HCT116 (cell line): ENCODE data around the gene KCNMB2. TPM values are rescaled to one million over a fixed set of nuclear protein-coding genes. Genes with fewer than 3 reads are reported as not detected.
"Not testable (repeated sequence)": the region's sequence is repeated elsewhere in the genome, so short reads cannot be mapped to it uniquely, and the experiment has no call there.

ENCODE experiments used
- ATAC-seq: fragments of 200-7000 bp; cut with Tn5 transposase; 2 replicates; pipeline ENCODE4 v1.9.1; 2020; ENCODE audit warnings: mild to moderate bottlenecking, moderate library complexity
- BruUV-seq: library from RNA; stranded (reverse); fragments of 400-500 nt; replicated peaks from 2 replicates; lab custom pipeline; 2021; lab: Mats Ljungman, UMichigan
- CTCF ChIA-PET: fragments of 300-600 bp; sonication (Branson Sonifier 250); formaldehyde crosslinking; loops from one replicate; lab custom pipeline; 2021; ENCODE audit warnings: antibody characterized with exemption; lab: Charles Lee
- POLR2A ChIA-PET: fragments of 300-600, 350-600 bp; sonication (Branson Sonifier 250); formaldehyde crosslinking; loops from one replicate; lab custom pipeline; 2021; ENCODE audit warnings: antibody characterized with exemption; lab: Charles Lee
- RAD21 ChIA-PET, 2 experiments: fragments of 300-600 bp; sonication (Branson Sonifier 250); formaldehyde crosslinking; loops; one replicate each; lab custom pipeline; 2023; ENCODE audit warnings: low total read pairs in 2 of 2; ENCODE audit not compliant: uncharacterized antibody in 2 of 2, unreplicated experiment in 2 of 2, low non-redundant PET in 1 of 2; lab: Charles Lee
- DNase-seq: peaks from one replicate; pipeline ENCODE4 v3.0.0-alpha.2; 2010; ENCODE audit warnings: low read depth, low spot score
- H2AFZ ChIP-seq: fragments of 200-600 bp; shearing (Covaris generic), sonication (generic); 2 replicates; pipeline ENCODE4 v1.6.1; 2017; ENCODE audit warnings: low read depth, mixed run types, mixed read lengths, antibody characterized with exemption, low read length; ENCODE audit not compliant: poor library complexity, severe bottlenecking
- H3K27ac ChIP-seq: 2 replicates; pipeline ENCODE4 v1.5.1; 2012; ENCODE audit warnings: low read depth, low read length
- H3K27me3 ChIP-seq: fragments of 200-600 bp; sonication (generic); 2 replicates; pipeline ENCODE4 v1.6.1; 2016; ENCODE audit warnings: mixed run types, low read length, mixed read lengths; ENCODE audit not compliant: insufficient read depth
- H3K36me3 ChIP-seq, 2 experiments: fragments of 200-500 bp in 1 of 2; fragments of 200-600 bp in 1 of 2; sonication (Bioruptor generic) in 1 of 2; sonication (generic) in 1 of 2; 2 replicates each; pipeline versions ENCODE4 v1.5.1 to v1.6.1; 2014 to 2016; ENCODE audit warnings: low read length in 2 of 2, inconsistent platforms in 1 of 2, mixed read lengths in 1 of 2, mixed run types in 1 of 2; ENCODE audit not compliant: insufficient read depth in 2 of 2, control insufficient read depth in 1 of 2
- H3K4me1 ChIP-seq, 2 experiments: fragments of 200-600 bp in 1 of 2; sonication (generic) in 1 of 2; 2 replicates each; pipeline versions ENCODE4 v1.5.1 to v1.6.1; 2012 to 2017; ENCODE audit warnings: low read length in 2 of 2, inconsistent platforms in 1 of 2, mild to moderate bottlenecking in 1 of 2, mixed read lengths in 1 of 2, mixed run types in 1 of 2, moderate library complexity in 1 of 2; ENCODE audit not compliant: insufficient read depth in 2 of 2, control insufficient read depth in 1 of 2
- H3K4me2 ChIP-seq: fragments of 200-600 bp; sonication (generic); 2 replicates; pipeline ENCODE4 v1.6.1; 2017; ENCODE audit warnings: mixed run types, low read length, mixed read lengths
- H3K4me3 ChIP-seq, 2 experiments: fragments of 200-600 bp in 1 of 2; sonication (generic) in 1 of 2; replicated peaks in 1 of 2; 2 replicates each; pipeline ENCODE4 v1.5.1; 2011 to 2016; ENCODE audit warnings: low read length in 2 of 2, control low read depth in 1 of 2, low read depth in 1 of 2, mild to moderate bottlenecking in 1 of 2, mixed read lengths in 1 of 2, mixed run types in 1 of 2
- H3K79me2 ChIP-seq: fragments of 200-600 bp; sonication (generic); 2 replicates; pipeline ENCODE4 v1.6.1; 2017; ENCODE audit warnings: mild to moderate bottlenecking, mixed run types, low read length, moderate library complexity, mixed read lengths; ENCODE audit not compliant: insufficient read depth
- H3K9ac ChIP-seq: fragments of 200-600 bp; sonication (generic); 2 replicates; pipeline ENCODE4 v1.6.1; 2016; ENCODE audit warnings: low read length, mixed read lengths
- H3K9me2 ChIP-seq: fragments of 200-600 bp; sonication (generic), shearing (Covaris generic); 2 replicates; pipeline ENCODE4 v1.6.1; 2017; ENCODE audit warnings: mixed run types, mild to moderate bottlenecking, moderate library complexity; ENCODE audit not compliant: insufficient read depth
- H3K9me3 ChIP-seq, 2 experiments: fragments of 200-500 bp in 1 of 2; fragments of 200-600 bp in 1 of 2; sonication (Bioruptor generic) in 1 of 2; sonication (generic) in 1 of 2; 2 replicates each; pipeline ENCODE4 v1.6.1; 2014 to 2017; ENCODE audit warnings: low read length in 2 of 2, mixed read lengths in 2 of 2, inconsistent platforms in 1 of 2, low read depth in 1 of 2, mild to moderate bottlenecking in 1 of 2, mixed run types in 1 of 2, moderate library complexity in 1 of 2; ENCODE audit not compliant: control insufficient read depth in 1 of 2, insufficient read depth in 1 of 2
- H4K20me1 ChIP-seq: fragments of 200-600 bp; sonication (generic), shearing (Covaris generic); 2 replicates; pipeline ENCODE4 v1.6.1; 2017; ENCODE audit warnings: mixed run types, mild to moderate bottlenecking, moderate library complexity; ENCODE audit not compliant: insufficient read depth
- JUND ChIP-seq: IDR thresholded peaks from 2 replicates; pipeline ENCODE4 v1.6.1; 2012
- RAD21 ChIP-seq: IDR thresholded peaks from 2 replicates; pipeline ENCODE4 v1.6.1; 2012; ENCODE audit warnings: low read depth, mild to moderate bottlenecking
- intact Hi-C: fragments of 100-400 bp; cut with micrococcal nuclease; formaldehyde crosslinking; loops from 2 replicates; pipeline ENCODE4 v1.10.0; 2022
- total RNA-seq: library from RNA; stranded (reverse); gene quantifications from one replicate; pipeline ENCODE4 v1.2.1, GENCODE V29; 2021; ENCODE audit not compliant: unreplicated experiment

The KCNMB2 gene
- total RNA-seq, 1 experiment from 2014 or later, result not detected

DNA sequence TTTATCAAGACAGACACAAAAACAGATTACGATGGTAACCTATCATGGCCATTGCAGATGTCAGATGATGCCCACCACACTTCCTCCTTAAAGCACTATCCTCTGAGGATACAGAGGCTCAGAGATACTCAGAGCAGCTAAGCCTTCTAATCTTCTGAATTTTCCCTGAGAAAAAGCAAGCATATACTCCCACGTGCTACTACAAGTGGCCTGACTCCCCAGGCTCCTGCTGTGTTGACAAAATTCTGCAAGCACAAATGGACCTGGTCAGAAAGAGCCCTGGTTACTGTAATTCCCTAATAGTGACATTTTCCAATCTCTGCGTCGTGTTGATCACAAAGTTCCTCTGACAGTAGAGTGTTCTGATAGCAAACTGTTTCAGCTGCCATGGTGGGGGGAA, 207.1 kb downstream of the KCNMB2 start:
- TF ChIP-seq JUND, result no peak
- DNase-seq (no peak), ATAC-seq (no peak)
- H2AFZ ChIP-seq, result no peak overlapping the region
- no peaks in the 10 kb centered on the region for H3K9me3 ChIP-seq
- BruUV-seq, result no TSS peak
- ChIA-PET CTCF (no interaction called here), POLR2A (no interaction called here), RAD21 (no interaction called here)
- H3K4me1 ChIP-seq, result no peaks in the 10 kb centered on the region
- H3K27ac ChIP-seq, result no peak overlapping the region
- no peaks in the 10 kb centered on the region for H3K36me3 ChIP-seq
- no peaks in the 10 kb centered on the region for H3K79me2 ChIP-seq
- H3K4me3 ChIP-seq, result no peak overlapping the region
- no peak overlapping the region for H3K9ac ChIP-seq
- intact Hi-C loops, result no loop called here
- H3K9me2 ChIP-seq, result no peaks in the 10 kb centered on the region
- no peaks in the 10 kb centered on the region for H3K27me3 ChIP-seq
- H3K4me2 ChIP-seq, result no peak overlapping the region
- no peaks in the 10 kb centered on the region for H4K20me1 ChIP-seq

DNA sequence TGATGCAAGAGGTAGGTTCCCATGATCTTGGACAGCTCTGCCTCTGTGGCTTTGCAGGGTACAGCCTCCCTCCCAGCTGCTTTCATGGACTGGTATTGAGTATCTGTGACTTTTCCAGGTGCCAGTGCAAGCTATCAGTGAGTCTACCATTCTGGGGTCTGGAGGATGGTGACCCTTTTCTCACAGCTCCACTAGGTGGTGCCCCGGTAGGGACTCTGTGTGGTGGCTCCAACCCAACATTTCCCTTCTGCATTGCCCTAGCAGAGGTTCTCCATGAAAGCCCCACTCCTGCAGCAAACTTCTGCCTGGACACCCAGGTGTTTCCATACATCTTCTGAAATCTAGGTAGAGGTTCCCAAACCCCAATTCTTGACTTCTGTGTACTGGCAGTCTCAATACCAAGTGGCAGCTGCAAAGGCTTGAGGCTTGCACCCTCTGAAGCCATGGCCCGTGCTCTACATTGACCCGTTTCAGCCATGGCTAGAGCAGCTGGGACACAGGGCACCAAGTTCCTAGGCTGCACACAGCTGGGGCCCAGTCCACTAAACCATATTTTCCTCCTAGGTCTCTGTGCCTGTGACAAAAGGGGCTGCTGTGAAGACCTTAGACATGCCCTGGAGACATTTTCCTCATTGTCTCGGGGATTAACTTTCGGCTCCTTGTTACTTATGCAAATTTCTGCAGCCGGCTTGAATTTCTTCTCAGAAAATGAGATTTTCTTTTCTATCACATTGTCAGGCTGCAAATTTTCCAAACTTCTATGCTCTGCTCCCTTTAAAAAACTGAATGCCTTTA, 209.8 kb downstream of the KCNMB2 start:
- H3K27me3 ChIP-seq, H3K27ac ChIP-seq, H3K9me2 ChIP-seq, H3K36me3 ChIP-seq, H3K9ac ChIP-seq, BruUV-seq, POLR2A ChIA-PET, H3K79me2 ChIP-seq, ATAC-seq, H3K9me3 ChIP-seq, CTCF ChIA-PET, H2AFZ ChIP-seq, H3K4me1 ChIP-seq, RAD21 ChIA-PET, DNase-seq, intact Hi-C loops, H3K4me2 ChIP-seq, H4K20me1 ChIP-seq, H3K4me3 ChIP-seq: not testable (repeated sequence)
- TF ChIP-seq RAD21, result peak; percentile 30; the same call in 1 of the 2 replicates
